GM18508 (cell line): ENCODE data around the gene ZNHIT2.

ENCODE experiments used
- ATAC-seq: cut with Tn5 transposase; IDR thresholded peaks from one replicate; pipeline ENCODE4 v1.9.1; 2021; ENCODE audit warnings: moderate number of reproducible peaks; ENCODE audit not compliant: insufficient read depth, unreplicated experiment

Gene ZNHIT2

DNA sequence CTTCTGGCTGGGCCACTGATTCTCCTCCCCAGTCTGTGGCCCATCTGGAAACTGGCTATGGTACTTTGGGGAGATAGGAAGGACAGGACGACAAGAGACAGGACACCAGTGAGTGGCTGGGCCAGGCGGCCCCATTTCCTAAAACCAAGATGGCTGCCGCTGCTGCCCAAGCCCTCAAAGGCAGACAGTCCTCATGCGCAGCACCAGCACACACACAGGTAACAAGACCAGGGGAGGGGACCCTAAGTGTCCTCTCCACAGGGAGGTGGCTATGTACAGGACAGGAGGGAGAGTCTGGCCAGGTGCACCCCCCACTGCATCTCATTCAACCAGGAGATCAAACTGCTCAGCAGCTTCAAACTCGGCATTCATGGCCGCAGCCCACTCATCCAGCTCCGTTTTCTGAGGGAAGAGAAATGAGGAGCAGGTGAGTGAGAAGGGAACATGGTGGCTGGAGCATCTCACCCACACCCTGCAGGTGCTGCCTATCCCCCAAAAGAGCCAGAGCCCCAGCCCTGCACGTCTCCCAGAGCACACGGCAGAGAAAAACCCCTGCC lies 38.6 kb downstream of the ZNHIT2 start:
- no peak for ATAC-seq

GRCh38 chr11:65078151-65078550 lies 39.4 kb downstream of the ZNHIT2 start:
- ATAC-seq: no peak

DNA sequence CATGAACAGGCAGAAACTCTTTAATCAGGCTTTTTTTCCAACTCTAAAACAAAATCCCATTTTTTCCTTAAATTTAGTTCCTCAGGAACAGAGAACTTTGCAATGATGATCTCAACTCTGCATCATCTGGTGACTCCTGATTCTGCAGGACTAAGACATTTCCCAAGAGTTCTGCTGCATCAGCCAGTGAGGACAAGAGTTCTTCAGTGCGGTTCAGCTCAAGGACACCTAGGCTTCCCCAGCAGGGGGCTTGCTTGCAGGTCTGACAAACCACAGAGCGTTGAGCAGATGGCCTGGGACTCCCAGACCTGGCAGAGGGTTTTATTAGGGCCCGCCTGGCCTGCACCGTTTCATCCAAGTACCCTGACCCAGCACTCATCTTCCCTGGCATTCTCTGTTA lies 40.0 kb downstream of the ZNHIT2 start:
- no peak for ATAC-seq

DNA sequence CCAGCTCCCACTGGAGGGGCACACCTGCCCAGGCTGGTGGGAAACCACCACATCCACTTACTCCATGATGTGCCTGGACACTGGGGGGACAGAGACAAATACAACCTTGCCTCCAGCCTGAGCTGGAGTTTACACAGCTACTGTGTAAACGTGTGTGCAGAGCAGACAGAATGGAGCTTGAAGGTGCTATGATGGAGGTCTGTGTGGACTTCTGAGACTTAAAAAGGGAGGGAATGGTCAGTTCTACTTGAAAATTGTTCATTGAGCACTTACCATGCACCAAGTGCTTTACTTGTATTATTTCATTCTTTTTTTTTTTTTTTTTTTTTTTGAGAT lies 44.9 kb downstream of the ZNHIT2 start:
- no peak for ATAC-seq

GRCh38 chr11:65071907-65072630 lies 45.4 kb downstream of the ZNHIT2 start:
- no peak for ATAC-seq

- no peak for ATAC-seq
These were observed 48.3 kb downstream of the ZNHIT2 start for GRCh38 chr11:65069217-65069616.

- no peak for ATAC-seq
These were observed 50.1 kb downstream of the ZNHIT2 start for GRCh38 chr11:65067446-65067845.

DNA sequence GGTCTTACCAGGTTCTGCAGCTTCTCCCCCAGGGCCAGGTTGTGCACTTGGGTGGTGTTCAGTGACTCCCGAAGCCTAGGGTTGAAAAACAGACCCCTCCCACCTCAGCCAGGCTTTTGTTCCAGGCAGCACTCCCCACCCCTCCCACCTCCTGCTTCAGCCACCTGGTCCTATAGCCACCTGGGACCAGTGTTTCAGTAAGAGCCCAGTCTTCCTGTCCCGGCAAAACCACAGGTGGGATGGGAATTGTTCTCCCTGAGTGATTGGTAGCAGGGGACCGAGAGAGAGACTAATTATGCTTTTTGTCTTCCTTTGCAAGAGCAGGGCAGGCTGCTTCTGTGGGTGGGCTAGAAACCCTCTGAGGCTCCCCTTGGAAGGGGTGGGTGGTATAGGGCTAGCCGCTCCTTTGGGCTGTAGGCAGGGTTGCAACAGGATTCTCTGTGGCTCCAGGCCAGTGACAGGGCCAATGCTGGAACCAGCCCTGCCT lies 50.7 kb downstream of the ZNHIT2 start:
- no peak for ATAC-seq
